HFFc6 (cell line): Measurements from ENCODE around the gene SPRYD3. TPM values are rescaled to one million over a fixed set of nuclear protein-coding genes. Genes with fewer than 3 reads are reported as not detected.

Source experiments
- DNase-seq: peaks from one replicate; pipeline ENCODE4 v3.0.0-alpha.2; 2018
- H3K27ac Mint-ChIP-seq: 2 replicates; pipeline ENCODE4 v1.8.0; 2020; ENCODE audit warnings: mild to moderate bottlenecking, mixed read lengths
- H3K27me3 Mint-ChIP-seq: 2 replicates; pipeline ENCODE4 v1.8.0; 2021; ENCODE audit warnings: mild to moderate bottlenecking, moderate library complexity, mixed read lengths; ENCODE audit not compliant: insufficient read depth
- H3K36me3 Mint-ChIP-seq: 2 replicates; pipeline ENCODE4 v1.8.0; 2021; ENCODE audit warnings: low read depth, mixed read lengths
- H3K4me1 Mint-ChIP-seq: 2 replicates; pipeline ENCODE4 v1.8.0; 2020; ENCODE audit warnings: low read depth, mixed read lengths
- H3K4me3 Mint-ChIP-seq: 2 replicates; pipeline ENCODE4 v1.8.0; 2020; ENCODE audit warnings: mild to moderate bottlenecking, moderate library complexity, mixed read lengths
- H3K9me3 Mint-ChIP-seq: 2 replicates; pipeline ENCODE4 v1.8.0; 2020; ENCODE audit warnings: mild to moderate bottlenecking, mixed read lengths
- CTCF ChIP-seq: fragments of 200-600 bp; sonication (generic); IDR thresholded peaks from 2 replicates; pipeline ENCODE4 v1.5.0; 2021; ENCODE audit warnings: antibody characterized with exemption, mild to moderate bottlenecking
- microRNA-seq: library from miRNA; unstranded; fragments of <30 nt; microRNA quantifications from one replicate; pipeline ENCODE4, GENCODE V29; 2019
- total RNA-seq, 6 experiments: library from RNA; stranded (reverse); fragmentation: NEBNext Ultra II Directional; extraction: Animal tissue kit (Norgen Biotek cat#: 25700); gene quantifications; 2 replicates in 1 of 6; 3 replicates in 5 of 6; pipeline ENCODE4 v1.2.3, GENCODE V29; 2021

Gene SPRYD3
- total RNA-seq, 6 experiments from 2014 or later: 50.5 to 59.4 (median 54.9) TPM

GRCh38 chr12:53025250-53025649 is 53.9 kb downstream of the SPRYD3 start:
- no peak; the same call in 1 of the 2 replicates for TF ChIP-seq CTCF
- no peaks in the 10 kb centered on the region for H3K27me3 Mint-ChIP-seq
- peaks cover 40% of the 10 kb centered on the region for H3K36me3 Mint-ChIP-seq
- no peaks in the 10 kb centered on the region for H3K9me3 Mint-ChIP-seq
- H3K27ac Mint-ChIP-seq: peak overlapping the region; percentile 20; the same call in 1 of the 2 replicates
- no peaks in the 10 kb centered on the region for H3K4me1 Mint-ChIP-seq
- H3K4me3 Mint-ChIP-seq: no peak overlapping the region
- no peak for DNase-seq

- Mint-ChIP-seq H3K9me3 (no peaks in the 10 kb centered on the region), H3K27me3 (no peaks in the 10 kb centered on the region), H3K4me1 (peaks cover 53% of the 10 kb centered on the region), H3K4me3 (no peak overlapping the region), H3K36me3 (peaks cover 42% of the 10 kb centered on the region), H3K27ac (peak overlapping the region; percentile 4; the same call in 1 of the 2 replicates)
- no peak for DNase-seq
- no peak for TF ChIP-seq CTCF
Measured at GRCh38 chr12:53014709-53015108, 64.5 kb downstream of the SPRYD3 start.

Small RNA genes lying within 50 kb of the gene (microRNA-seq; reads per million reads assigned to microRNA genes)
- gene MIR6757: 3.9 reads per million

Other genes with a start within 250 kb of the SPRYD3 start
- not detected for gene KRT79, start 245.1 kb downstream of the SPRYD3 start, total RNA-seq
- under 1 TPM in 1 of 6 experiments, not detected in 5; 0.30 TPM for gene KRT78, start 230.4 kb downstream of the SPRYD3 start, total RNA-seq
- 10 to 100 TPM; 41.4 to 50.4 (median 44.8) TPM for gene KRT8, start 174.3 kb downstream of the SPRYD3 start, total RNA-seq
- gene KRT18, start 130.3 kb downstream of the SPRYD3 start, total RNA-seq: 100 to 1,000 TPM; 556 to 745 (median 582) TPM
- 100 to 1,000 TPM; 376 to 437 (median 392) TPM for gene EIF4B, start 72.9 kb downstream of the SPRYD3 start, total RNA-seq
- gene TNS2, start 29.3 kb downstream of the SPRYD3 start, total RNA-seq: 10 to 100 TPM; 44.3 to 69.2 (median 58.9) TPM
- 100 to 1,000 TPM; 317 to 444 (median 430) TPM for gene IGFBP6, start 18.3 kb upstream of the SPRYD3 start, total RNA-seq
- gene SOAT2, start 24.1 kb upstream of the SPRYD3 start, total RNA-seq: under 1 TPM; 0.12 to 0.34 (median 0.18) TPM
- 10 to 100 TPM; 17.3 to 25.7 (median 19.3) TPM for gene ZNF740, start 101.3 kb upstream of the SPRYD3 start, total RNA-seq
- 10 to 100 TPM; 13.9 to 17.1 (median 16.0) TPM for gene CSAD, start 101.5 kb upstream of the SPRYD3 start, total RNA-seq
- 1 to 10 TPM in 3 of 6 experiments, under 1 TPM in 3; 0.35 to 1.5 (median 0.93) TPM for gene ITGB7, start 127.9 kb upstream of the SPRYD3 start, total RNA-seq
- gene RARG, start 152.8 kb upstream of the SPRYD3 start, total RNA-seq: 10 to 100 TPM; 47.2 to 80.5 (median 71.0) TPM
- 10 to 100 TPM in 5 of 6 experiments, 1 to 10 TPM in 1; 7.0 to 16.1 (median 14.1) TPM for gene ESPL1, start 188.9 kb upstream of the SPRYD3 start, total RNA-seq
- gene PFDN5, start 216.2 kb upstream of the SPRYD3 start, total RNA-seq: 100 to 1,000 TPM; 502 to 568 (median 534) TPM
- 10 to 100 TPM; 59.8 to 76.0 (median 68.3) TPM for gene MYG1, start 220.3 kb upstream of the SPRYD3 start, total RNA-seq
- gene AAAS, start 242.2 kb upstream of the SPRYD3 start, total RNA-seq: 10 to 100 TPM; 44.0 to 63.5 (median 54.0) TPM